ENCODE data around the gene RNGTT.

The RNGTT gene

DNA sequence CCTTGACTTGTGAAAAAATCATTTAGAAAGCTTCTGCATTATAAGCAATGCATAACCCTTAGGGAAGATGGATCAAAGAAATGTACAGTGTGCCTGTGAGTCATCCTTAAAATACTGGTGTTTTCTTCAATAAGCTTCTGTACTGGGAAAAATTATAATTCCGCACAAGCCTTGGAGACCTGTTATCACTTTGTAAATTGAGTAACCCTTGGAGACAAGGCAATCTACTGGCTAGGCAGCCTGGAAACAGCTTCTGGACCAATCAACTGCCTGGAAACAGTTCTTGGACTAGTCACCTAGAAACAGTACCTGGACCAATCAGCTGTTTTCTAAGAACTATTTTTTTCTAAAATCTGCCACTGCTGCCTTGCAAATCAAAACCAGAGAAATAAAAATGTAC, 25.8 kb upstream of the RNGTT start:
- no peak overlapping the region for H3K27ac ChIP-seq (ENCODE audit: extremely low read depth, low read depth, low read length)
- CTCF ChIA-PET = interaction anchor here (0.9 to 1.5 kb wide), 3 partner anchors 12 to 379 kb away, joined by 3 to 4 read pairs (median 4); no protein-coding TSS in a partner anchor
- POLR2A ChIA-PET = interaction anchor here (2.0 kb wide), 1 partner anchor 91 kb away, joined by 12 read pairs; the partner anchor contains the start of gene PNRC1
- no peaks in the 10 kb centered on the region for H3K9me3 ChIP-seq (ENCODE audit: control insufficient read depth, insufficient read depth, low read depth, low read length)
- H3K4me3 ChIP-seq (ENCODE audit: low read depth, low read length) = no peak overlapping the region
- no peak for TF ChIP-seq ZNF660 (tag by site-specific recombination; IDR thresholded peaks at IDR 0.05)
- TF ChIP-seq, protein P1, sequence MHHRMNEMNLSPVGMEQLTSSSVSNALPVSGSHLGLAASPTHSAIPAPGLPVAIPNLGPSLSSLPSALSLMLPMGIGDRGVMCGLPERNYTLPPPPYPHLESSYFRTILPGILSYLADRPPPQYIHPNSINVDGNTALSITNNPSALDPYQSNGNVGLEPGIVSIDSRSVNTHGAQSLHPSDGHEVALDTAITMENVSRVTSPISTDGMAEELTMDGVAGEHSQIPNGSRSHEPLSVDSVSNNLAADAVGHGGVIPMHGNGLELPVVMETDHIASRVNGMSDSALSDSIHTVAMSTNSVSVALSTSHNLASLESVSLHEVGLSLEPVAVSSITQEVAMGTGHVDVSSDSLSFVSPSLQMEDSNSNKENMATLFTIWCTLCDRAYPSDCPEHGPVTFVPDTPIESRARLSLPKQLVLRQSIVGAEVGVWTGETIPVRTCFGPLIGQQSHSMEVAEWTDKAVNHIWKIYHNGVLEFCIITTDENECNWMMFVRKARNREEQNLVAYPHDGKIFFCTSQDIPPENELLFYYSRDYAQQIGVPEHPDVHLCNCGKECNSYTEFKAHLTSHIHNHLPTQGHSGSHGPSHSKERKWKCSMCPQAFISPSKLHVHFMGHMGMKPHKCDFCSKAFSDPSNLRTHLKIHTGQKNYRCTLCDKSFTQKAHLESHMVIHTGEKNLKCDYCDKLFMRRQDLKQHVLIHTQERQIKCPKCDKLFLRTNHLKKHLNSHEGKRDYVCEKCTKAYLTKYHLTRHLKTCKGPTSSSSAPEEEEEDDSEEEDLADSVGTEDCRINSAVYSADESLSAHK (tag by site-specific recombination; IDR thresholded peaks at IDR 0.05) = 0 out of 2 replicates have a peak, but pooled peaks have one; percentile 43
- H3K36me3 ChIP-seq (ENCODE audit: control insufficient read depth in 2 of 2, insufficient read depth in 1 of 2, low read length in 2 of 2) = no peaks in the 10 kb centered on the region
- H3K4me1 ChIP-seq (ENCODE audit: control insufficient read depth, insufficient read depth, low read length) = no peaks in the 10 kb centered on the region

- CTCF ChIA-PET = interaction anchor here (0.6 to 1.6 kb wide), 6 partner anchors 14 to 384 kb away, joined by 3 to 4 read pairs (median 3); no protein-coding TSS in a partner anchor
- H3K36me3 ChIP-seq (ENCODE audit: control insufficient read depth in 2 of 2, insufficient read depth in 1 of 2, low read length in 2 of 2) = no peaks in the 10 kb centered on the region
- H3K4me1 ChIP-seq (ENCODE audit: control insufficient read depth, insufficient read depth, low read length) = no peaks in the 10 kb centered on the region
- TF ChIP-seq ZNF658 (tag by site-specific recombination; IDR thresholded peaks at IDR 0.05) = no peak
- TF ChIP-seq ZNF791 (tag by site-specific recombination; IDR thresholded peaks at IDR 0.05) = no peak
- TF ChIP-seq ZNF768 (tag by site-specific recombination; IDR thresholded peaks at IDR 0.05) = 0 out of 2 replicates have a peak, but pooled peaks have one; percentile 53
- POLR2A ChIA-PET = interaction anchor here (2.0 kb wide), 1 partner anchor 93 kb away, joined by 12 read pairs; the partner anchor contains the start of gene PNRC1
- H3K27ac ChIP-seq (ENCODE audit: extremely low read depth, low read depth, low read length) = no peak overlapping the region
- H3K9me3 ChIP-seq (ENCODE audit: control insufficient read depth, insufficient read depth, low read depth, low read length) = no peaks in the 10 kb centered on the region
- no peak overlapping the region for H3K4me3 ChIP-seq (ENCODE audit: low read depth, low read length)
Observed at GRCh38 chr6:88987922-88988321, 24.5 kb upstream of the RNGTT start.

DNA sequence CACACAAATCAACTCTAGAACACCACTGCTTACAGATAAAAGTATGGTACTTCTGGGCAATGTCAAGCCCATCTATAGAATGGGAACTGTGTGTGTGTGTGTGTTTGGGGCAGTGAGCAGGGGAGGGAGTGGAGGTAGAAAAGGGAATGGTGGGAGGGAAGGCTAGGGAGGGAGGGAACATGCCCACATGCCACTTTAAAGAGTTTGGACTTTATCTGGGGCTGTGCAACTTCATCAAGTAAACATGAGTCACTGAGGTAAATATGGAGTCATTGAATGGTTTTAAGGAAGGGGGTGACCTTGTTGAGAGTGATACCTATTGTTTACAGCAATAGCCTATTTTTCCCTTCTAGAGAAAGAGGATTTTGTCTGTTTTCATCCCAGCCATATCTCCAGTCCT, 22.5 kb upstream of the RNGTT start:
- Histone ChIP-seq H3K36me3 (ENCODE audit: control insufficient read depth in 2 of 2, insufficient read depth in 1 of 2, low read length in 2 of 2) (no peaks in the 10 kb centered on the region), H3K4me1 (ENCODE audit: control insufficient read depth, insufficient read depth, low read length) (no peaks in the 10 kb centered on the region), H3K4me3 (ENCODE audit: low read depth, low read length) (no peak overlapping the region), H3K9me3 (ENCODE audit: control insufficient read depth, insufficient read depth, low read depth, low read length) (no peaks in the 10 kb centered on the region), H3K27ac (ENCODE audit: extremely low read depth, low read depth, low read length) (no peak overlapping the region)
- POLR2A ChIA-PET = interaction anchor here (1.8 kb wide), 1 partner anchor 95 kb away, joined by 12 read pairs; the partner anchor contains the start of gene PNRC1
- TF ChIP-seq ZNF529 (tag by site-specific recombination; IDR thresholded peaks at IDR 0.05; ENCODE audit: insufficient replicate concordance) (no peak), ZNF514 (tag by site-specific recombination; IDR thresholded peaks at IDR 0.05) (no peak), ZFHX2 (tag by site-specific recombination; conservative IDR thresholded peaks at IDR 0.05) (peak; percentile 86), ZNF341 (tag by site-specific recombination; IDR thresholded peaks at IDR 0.05; ENCODE audit: low read depth) (0 out of 2 replicates have a peak, but pooled peaks have one; percentile 27), YY2 (tag by site-specific recombination; IDR thresholded peaks at IDR 0.05) (no peak), ZNF600 (tag by site-specific recombination; IDR thresholded peaks at IDR 0.05) (0 out of 2 replicates have a peak, but pooled peaks have one; percentile 40), ZBTB48 (tag by site-specific recombination; IDR thresholded peaks at IDR 0.05) (no peak), EGR2 (tag by site-specific recombination; IDR thresholded peaks at IDR 0.05; ENCODE audit: low read depth) (peak; percentile 87), ZNF560 (tag by site-specific recombination; IDR thresholded peaks at IDR 0.05; ENCODE audit: borderline replicate concordance) (no peak)
- TF ChIP-seq, protein P2, sequence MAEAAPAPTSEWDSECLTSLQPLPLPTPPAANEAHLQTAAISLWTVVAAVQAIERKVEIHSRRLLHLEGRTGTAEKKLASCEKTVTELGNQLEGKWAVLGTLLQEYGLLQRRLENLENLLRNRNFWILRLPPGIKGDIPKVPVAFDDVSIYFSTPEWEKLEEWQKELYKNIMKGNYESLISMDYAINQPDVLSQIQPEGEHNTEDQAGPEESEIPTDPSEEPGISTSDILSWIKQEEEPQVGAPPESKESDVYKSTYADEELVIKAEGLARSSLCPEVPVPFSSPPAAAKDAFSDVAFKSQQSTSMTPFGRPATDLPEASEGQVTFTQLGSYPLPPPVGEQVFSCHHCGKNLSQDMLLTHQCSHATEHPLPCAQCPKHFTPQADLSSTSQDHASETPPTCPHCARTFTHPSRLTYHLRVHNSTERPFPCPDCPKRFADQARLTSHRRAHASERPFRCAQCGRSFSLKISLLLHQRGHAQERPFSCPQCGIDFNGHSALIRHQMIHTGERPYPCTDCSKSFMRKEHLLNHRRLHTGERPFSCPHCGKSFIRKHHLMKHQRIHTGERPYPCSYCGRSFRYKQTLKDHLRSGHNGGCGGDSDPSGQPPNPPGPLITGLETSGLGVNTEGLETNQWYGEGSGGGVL (tag by site-specific recombination; IDR thresholded peaks at IDR 0.05) = peak; percentile 80
- TF ChIP-seq, protein P3, sequence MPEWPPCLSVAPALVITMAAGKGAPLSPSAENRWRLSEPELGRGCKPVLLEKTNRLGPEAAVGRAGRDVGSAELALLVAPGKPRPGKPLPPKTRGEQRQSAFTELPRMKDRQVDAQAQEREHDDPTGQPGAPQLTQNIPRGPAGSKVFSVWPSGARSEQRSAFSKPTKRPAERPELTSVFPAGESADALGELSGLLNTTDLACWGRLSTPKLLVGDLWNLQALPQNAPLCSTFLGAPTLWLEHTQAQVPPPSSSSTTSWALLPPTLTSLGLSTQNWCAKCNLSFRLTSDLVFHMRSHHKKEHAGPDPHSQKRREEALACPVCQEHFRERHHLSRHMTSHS (tag by site-specific recombination; IDR thresholded peaks at IDR 0.05) = no peak
- CTCF ChIA-PET = interaction anchor here (0.6 kb wide), 1 partner anchor 447 kb away, joined by 4 read pairs; the partner anchor contains the start of gene ANKRD6

Data from HEK293 (cell line).